Heart left ventricle (tissue), 13 donors: ENCODE data around the gene TWF2.

Experiments used
- CTCF ChIP-seq, 12 donors: fragments of 200-600 bp; sonication (generic) in 4 of 12; IDR thresholded peaks; one replicate each; pipeline versions ENCODE4 v1.5.0 to v1.8.0; 2018 to 2022; ENCODE audit warnings: antibody characterized with exemption in 12 of 12, mild to moderate bottlenecking in 5 of 12
- POLR2A ChIP-seq, 2 donors: fragments of 450-650 bp; IDR thresholded peaks; one replicate each; pipeline ENCODE4 v1.6.1; 2017; ENCODE audit warnings: antibody characterized with exemption in 2 of 2, mild to moderate bottlenecking in 2 of 2, moderate library complexity in 2 of 2
- donor health status: ischemic (EF 13 %, LVEDD 7.1; RV severe dilation, severe dysfunction).
- donor health status: DM: no; HTN: yes; CAD: no.
- donor health status: DM: no; HTN: no; CAD: no.
- donor health status: ischemic (EF 25% LVEDD 6.9; RV normal size, moderate dysfunction).
- donor health status: ischemic (EF 25% LVEDD 5.7; RV mildly dilated, moderate dysfunction).
- donor health status: ischemic (EF 35%, LVEDD 5.7; RV mildly dilated, moderate dysfunction).
- donor health status: nonischemic (EF 11% LVEDD 7.7; RV severe dilation, severe dysfunction).
- donor health status: DM: yes; HTN: yes; CAD: no.
- donor health status: PGD.
- donor health status: ischemic (EF 29% LVEDD 5.4; RV normal size, mild dysfunction).
- donor health status: nonischemic (EF 23%, LVEDD 6.1; RV moderate dilation, normal function).

GRCh38 chr3:52286777-52287110 is 47.8 kb upstream of the TWF2 start:
- TF ChIP-seq CTCF (IDR thresholded peaks at IDR 0.05) (no peak), POLR2A (IDR thresholded peaks at IDR 0.05) (no peak)
